ENCODE results near the gene TMEM229B.

Gene TMEM229B

DNA sequence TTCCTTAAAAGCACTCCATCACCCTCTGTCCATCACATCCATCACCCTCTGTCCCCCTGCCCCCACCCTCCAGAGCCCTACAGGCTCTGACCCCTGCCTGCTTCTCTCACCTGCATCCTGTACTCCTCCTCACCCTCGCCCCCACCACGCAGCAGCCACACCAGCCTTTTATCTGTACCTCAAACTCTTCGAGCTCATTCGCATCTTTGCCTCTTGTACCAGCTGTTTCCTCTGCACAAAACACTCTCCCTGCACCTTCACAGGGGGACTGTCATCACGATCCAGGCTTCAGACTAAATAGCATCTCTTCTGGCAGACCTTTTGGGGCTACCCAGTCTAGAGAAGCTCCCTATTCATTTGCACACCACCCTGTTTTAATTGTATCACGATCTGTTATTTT is 24.1 kb downstream of the TMEM229B start:
- no peak overlapping the region for H2AK5ac ChIP-seq (ENCODE audit: low read depth, low read length)
- no peak overlapping the region for H3K4ac ChIP-seq (ENCODE audit: low read length)
- no peak overlapping the region for H3K9ac ChIP-seq (ENCODE audit: low read depth, low read length, poor library complexity)
- H3K4me2 ChIP-seq (ENCODE audit: insufficient read depth, low read length, poor library complexity, severe bottlenecking), result no peak overlapping the region
- no peak overlapping the region for H2BK5ac ChIP-seq (ENCODE audit: low read length)
- H3K14ac ChIP-seq (ENCODE audit: low read length), result no peak overlapping the region
- no peak overlapping the region for H3K27ac ChIP-seq (replicated peaks; ENCODE audit: low read length)
- H3K4me1 ChIP-seq (ENCODE audit: control insufficient read depth in 2 of 2, insufficient read depth in 1 of 2, low read depth in 1 of 2, low read length in 2 of 2), result peaks cover 0 to 2% of the 10 kb centered on the region in 2 donors
- H3K36me3 ChIP-seq (replicated peaks in 1 of 2; ENCODE audit: control insufficient read depth in 2 of 2, insufficient read depth in 2 of 2, low read length in 2 of 2), result no peaks in the 10 kb centered on the region
- H3K23ac ChIP-seq (ENCODE audit: low read depth, low read length, poor library complexity), result no peak overlapping the region
- H3K4me3 ChIP-seq (ENCODE audit: low read length in 2 of 2), result no peak overlapping the region
- H2AFZ ChIP-seq (ENCODE audit: low read length), result no peak overlapping the region
- H2BK12ac ChIP-seq (ENCODE audit: low read length), result no peak overlapping the region
- H2BK120ac ChIP-seq (ENCODE audit: low read depth, low read length), result no peak overlapping the region
- no peak overlapping the region for H4K8ac ChIP-seq (ENCODE audit: low read depth, low read length)
- H3K79me1 ChIP-seq (ENCODE audit: low read depth, low read length), result no peaks in the 10 kb centered on the region
- no peak for DNase-seq (ENCODE audit: low spot score)
- no peak overlapping the region for H3K18ac ChIP-seq (ENCODE audit: low read length)
- H2BK15ac ChIP-seq (ENCODE audit: low read length), result no peak overlapping the region
- H3K27me3 ChIP-seq (ENCODE audit: control insufficient read depth in 3 of 3, insufficient read depth in 3 of 3, low read depth in 1 of 3, low read length in 3 of 3), result peaks cover 0 to 19% (median 0%) of the 10 kb centered on the region in 3 experiments
- no peak overlapping the region for H4K91ac ChIP-seq (ENCODE audit: low read depth, low read length, poor library complexity)
- WGBS, 2 donors (ENCODE audit: extremely low coverage in 2 of 2, insufficient read length in 2 of 2, insufficient replicate concordance in 1 of 2), result no CpG with 5 or more reads among the region's 6 CpGs
- no peaks in the 10 kb centered on the region for H3K9me3 ChIP-seq (replicated peaks in 1 of 2; ENCODE audit: control insufficient read depth in 2 of 2, insufficient read depth in 1 of 2, low read depth in 1 of 2, low read length in 2 of 2)

DNA sequence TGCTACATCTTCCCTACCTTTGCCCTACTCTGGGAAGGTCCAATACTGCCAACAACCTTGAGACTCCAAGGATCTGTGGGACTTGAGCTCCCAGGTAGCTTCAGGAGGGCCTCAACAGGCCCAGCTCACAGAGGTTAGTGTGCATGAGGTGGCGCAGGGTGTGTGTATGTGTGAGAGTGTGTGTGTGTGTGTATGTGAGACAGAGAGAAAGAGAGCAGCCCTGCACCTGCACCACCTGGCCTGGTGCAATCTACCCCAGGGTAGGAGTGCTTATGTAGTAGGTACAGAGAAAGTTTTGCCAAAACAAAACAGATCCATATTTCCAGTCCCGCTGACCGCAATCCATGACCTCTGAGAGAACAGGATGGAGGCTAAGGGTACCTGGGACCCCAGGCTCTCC is 24.6 kb downstream of the TMEM229B start:
- H3K27ac ChIP-seq (replicated peaks; ENCODE audit: low read length), result no peak overlapping the region
- no peak overlapping the region for H3K9ac ChIP-seq (ENCODE audit: low read depth, low read length, poor library complexity)
- H2BK12ac ChIP-seq (ENCODE audit: low read length), result no peak overlapping the region
- WGBS, 2 donors (ENCODE audit: extremely low coverage in 2 of 2, insufficient read length in 2 of 2, insufficient replicate concordance in 1 of 2), result no CpG with 5 or more reads among the region's 3 CpGs
- H3K79me1 ChIP-seq (ENCODE audit: low read depth, low read length), result no peaks in the 10 kb centered on the region
- H3K27me3 ChIP-seq (ENCODE audit: control insufficient read depth in 3 of 3, insufficient read depth in 3 of 3, low read depth in 1 of 3, low read length in 3 of 3), result peaks cover 0 to 22% (median 0%) of the 10 kb centered on the region in 3 experiments
- H4K91ac ChIP-seq (ENCODE audit: low read depth, low read length, poor library complexity), result no peak overlapping the region
- H2AK5ac ChIP-seq (ENCODE audit: low read depth, low read length), result no peak overlapping the region
- no peak for DNase-seq (ENCODE audit: low spot score)
- no peak overlapping the region for H3K4me3 ChIP-seq (ENCODE audit: low read length in 2 of 2)
- H3K36me3 ChIP-seq (replicated peaks in 1 of 2; ENCODE audit: control insufficient read depth in 2 of 2, insufficient read depth in 2 of 2, low read length in 2 of 2), result no peaks in the 10 kb centered on the region
- H3K4me2 ChIP-seq (ENCODE audit: insufficient read depth, low read length, poor library complexity, severe bottlenecking), result no peak overlapping the region
- H3K18ac ChIP-seq (ENCODE audit: low read length), result no peak overlapping the region
- no peak overlapping the region for H3K23ac ChIP-seq (ENCODE audit: low read depth, low read length, poor library complexity)
- H3K4ac ChIP-seq (ENCODE audit: low read length), result no peak overlapping the region
- H2BK15ac ChIP-seq (ENCODE audit: low read length), result no peak overlapping the region
- no peak overlapping the region for H2BK120ac ChIP-seq (ENCODE audit: low read depth, low read length)
- H3K4me1 ChIP-seq (ENCODE audit: control insufficient read depth in 2 of 2, insufficient read depth in 1 of 2, low read depth in 1 of 2, low read length in 2 of 2), result peaks cover 0 to 2% of the 10 kb centered on the region in 2 donors
- H2AFZ ChIP-seq (ENCODE audit: low read length), result no peak overlapping the region
- no peaks in the 10 kb centered on the region for H3K9me3 ChIP-seq (replicated peaks in 1 of 2; ENCODE audit: control insufficient read depth in 2 of 2, insufficient read depth in 1 of 2, low read depth in 1 of 2, low read length in 2 of 2)
- H3K14ac ChIP-seq (ENCODE audit: low read length), result no peak overlapping the region
- no peak overlapping the region for H2BK5ac ChIP-seq (ENCODE audit: low read length)
- H4K8ac ChIP-seq (ENCODE audit: low read depth, low read length), result no peak overlapping the region

DNA sequence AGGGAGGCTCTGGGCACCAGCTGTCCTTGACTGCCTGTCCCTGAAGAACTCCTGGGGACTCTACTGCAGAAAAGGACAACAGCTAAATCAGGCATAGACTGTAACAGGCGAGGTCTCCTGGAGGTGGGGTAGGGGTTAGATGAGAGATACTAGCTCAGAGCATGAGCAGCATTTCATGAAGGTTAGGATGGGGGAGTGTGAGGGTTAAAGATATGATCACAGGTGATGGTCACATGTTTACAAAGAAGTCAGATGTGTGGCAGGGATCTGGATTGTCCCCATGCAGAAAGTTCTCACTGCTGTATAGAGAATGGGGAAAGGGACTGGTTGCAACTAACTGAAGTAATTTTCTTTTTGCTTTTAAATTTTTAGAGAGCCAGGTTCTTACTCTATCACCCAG is 26.5 kb downstream of the TMEM229B start:
- WGBS, 2 donors (ENCODE audit: extremely low coverage in 2 of 2, insufficient read length in 2 of 2, insufficient replicate concordance in 1 of 2), result no CpG with 5 or more reads among the region's 1 CpG
- H2BK5ac ChIP-seq (ENCODE audit: low read length), result no peak overlapping the region
- no peak overlapping the region for H3K9ac ChIP-seq (ENCODE audit: low read depth, low read length, poor library complexity)
- no peak overlapping the region for H3K4me3 ChIP-seq (ENCODE audit: low read length in 2 of 2)
- no peak overlapping the region for H2AK5ac ChIP-seq (ENCODE audit: low read depth, low read length)
- no peak overlapping the region for H3K18ac ChIP-seq (ENCODE audit: low read length)
- H3K27ac ChIP-seq (replicated peaks; ENCODE audit: low read length), result no peak overlapping the region
- H4K91ac ChIP-seq (ENCODE audit: low read depth, low read length, poor library complexity), result no peak overlapping the region
- no peak overlapping the region for H3K23ac ChIP-seq (ENCODE audit: low read depth, low read length, poor library complexity)
- no peaks in the 10 kb centered on the region for H3K79me1 ChIP-seq (ENCODE audit: low read depth, low read length)
- H4K8ac ChIP-seq (ENCODE audit: low read depth, low read length), result no peak overlapping the region
- peaks cover 0 to 29% (median 0%) of the 10 kb centered on the region in 3 experiments for H3K27me3 ChIP-seq (ENCODE audit: control insufficient read depth in 3 of 3, insufficient read depth in 3 of 3, low read depth in 1 of 3, low read length in 3 of 3)
- H3K36me3 ChIP-seq (replicated peaks in 1 of 2; ENCODE audit: control insufficient read depth in 2 of 2, insufficient read depth in 2 of 2, low read length in 2 of 2), result no peaks in the 10 kb centered on the region
- no peak overlapping the region for H2BK15ac ChIP-seq (ENCODE audit: low read length)
- H2BK120ac ChIP-seq (ENCODE audit: low read depth, low read length), result no peak overlapping the region
- DNase-seq (ENCODE audit: low spot score), result no peak
- H2AFZ ChIP-seq (ENCODE audit: low read length), result no peak overlapping the region
- no peak overlapping the region for H3K4me2 ChIP-seq (ENCODE audit: insufficient read depth, low read length, poor library complexity, severe bottlenecking)
- H3K9me3 ChIP-seq (replicated peaks in 1 of 2; ENCODE audit: control insufficient read depth in 2 of 2, insufficient read depth in 1 of 2, low read depth in 1 of 2, low read length in 2 of 2), result no peaks in the 10 kb centered on the region
- peaks cover 2 to 4% of the 10 kb centered on the region in 2 donors for H3K4me1 ChIP-seq (ENCODE audit: control insufficient read depth in 2 of 2, insufficient read depth in 1 of 2, low read depth in 1 of 2, low read length in 2 of 2)
- no peak overlapping the region for H3K14ac ChIP-seq (ENCODE audit: low read length)
- H2BK12ac ChIP-seq (ENCODE audit: low read length), result no peak overlapping the region
- H3K4ac ChIP-seq (ENCODE audit: low read length), result no peak overlapping the region

DNA sequence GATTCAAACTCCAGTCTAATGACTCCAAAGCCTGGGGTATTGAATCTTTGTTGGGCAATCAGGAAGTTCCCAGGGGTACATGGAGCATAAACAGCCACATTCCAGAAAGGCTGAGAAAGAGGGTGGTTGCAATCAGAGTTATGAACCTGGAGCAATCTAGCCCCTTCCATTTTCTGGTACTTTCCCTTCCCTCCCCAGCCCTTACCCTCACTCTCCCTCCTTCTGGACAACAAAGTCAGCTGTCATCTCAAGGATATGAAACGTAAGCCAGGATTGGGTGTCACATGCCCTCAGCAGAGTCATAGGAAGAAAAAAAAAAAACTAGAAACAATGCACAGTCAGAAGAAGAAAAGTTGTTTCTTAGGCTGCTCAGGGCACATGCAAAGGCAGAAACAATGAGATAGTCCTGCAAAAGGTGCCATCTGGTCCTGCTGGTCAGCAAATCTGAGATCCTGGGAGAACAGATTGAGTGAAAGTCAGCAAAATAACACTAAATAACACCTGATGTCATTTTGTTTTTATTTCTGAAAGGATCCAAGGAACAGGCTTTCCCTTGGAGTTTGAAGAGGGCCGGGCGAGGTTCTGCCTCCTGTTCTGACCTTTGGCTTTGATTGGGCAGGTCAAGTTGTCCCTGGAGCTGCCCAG is 27.1 kb downstream of the TMEM229B start:
- no peak overlapping the region for H4K8ac ChIP-seq (ENCODE audit: low read depth, low read length)
- H2AFZ ChIP-seq (ENCODE audit: low read length), result no peak overlapping the region
- no peak overlapping the region for H3K27ac ChIP-seq (replicated peaks; ENCODE audit: low read length)
- H3K14ac ChIP-seq (ENCODE audit: low read length), result no peak overlapping the region
- no peak overlapping the region for H2AK5ac ChIP-seq (ENCODE audit: low read depth, low read length)
- H2BK120ac ChIP-seq (ENCODE audit: low read depth, low read length), result no peak overlapping the region
- H3K4me1 ChIP-seq (ENCODE audit: control insufficient read depth in 2 of 2, insufficient read depth in 1 of 2, low read depth in 1 of 2, low read length in 2 of 2), result peaks cover 2 to 4% of the 10 kb centered on the region in 2 donors
- no peak overlapping the region for H2BK12ac ChIP-seq (ENCODE audit: low read length)
- no peak overlapping the region for H4K91ac ChIP-seq (ENCODE audit: low read depth, low read length, poor library complexity)
- DNase-seq (ENCODE audit: low spot score), result no peak
- no CpG with 5 or more reads among the region's 3 CpGs for WGBS, 2 donors (ENCODE audit: extremely low coverage in 2 of 2, insufficient read length in 2 of 2, insufficient replicate concordance in 1 of 2)
- H3K4me2 ChIP-seq (ENCODE audit: insufficient read depth, low read length, poor library complexity, severe bottlenecking), result no peak overlapping the region
- H3K4me3 ChIP-seq (ENCODE audit: low read length in 2 of 2), result no peak overlapping the region
- no peak overlapping the region for H3K9ac ChIP-seq (ENCODE audit: low read depth, low read length, poor library complexity)
- no peak overlapping the region for H2BK15ac ChIP-seq (ENCODE audit: low read length)
- no peak overlapping the region for H2BK5ac ChIP-seq (ENCODE audit: low read length)
- H3K23ac ChIP-seq (ENCODE audit: low read depth, low read length, poor library complexity), result no peak overlapping the region
- no peaks in the 10 kb centered on the region for H3K9me3 ChIP-seq (replicated peaks in 1 of 2; ENCODE audit: control insufficient read depth in 2 of 2, insufficient read depth in 1 of 2, low read depth in 1 of 2, low read length in 2 of 2)
- H3K36me3 ChIP-seq (replicated peaks in 1 of 2; ENCODE audit: control insufficient read depth in 2 of 2, insufficient read depth in 2 of 2, low read length in 2 of 2), result no peaks in the 10 kb centered on the region
- no peaks in the 10 kb centered on the region for H3K79me1 ChIP-seq (ENCODE audit: low read depth, low read length)
- H3K27me3 ChIP-seq (ENCODE audit: control insufficient read depth in 3 of 3, insufficient read depth in 3 of 3, low read depth in 1 of 3, low read length in 3 of 3), result peaks cover 0 to 29% (median 0%) of the 10 kb centered on the region in 3 experiments
- H3K4ac ChIP-seq (ENCODE audit: low read length), result no peak overlapping the region
- H3K18ac ChIP-seq (ENCODE audit: low read length), result no peak overlapping the region
